Hepatocyte (in vitro differentiated cells): Measurements from ENCODE around the gene GCNT2. TPM values are rescaled to one million over a fixed set of nuclear protein-coding genes. Genes with fewer than 3 reads are reported as not detected.

Experiments
- DNase-seq: peaks from one replicate; pipeline ENCODE4 v3.0.0-alpha.2; 2016; ENCODE audit warnings: low spot score
- H2AFZ ChIP-seq: fragments of 200-600 bp; sonication (generic); 2 replicates; pipeline ENCODE4 v1.6.0; 2016; ENCODE audit warnings: antibody characterized with exemption, mild to moderate bottlenecking
- H3K27ac ChIP-seq: fragments of 200-600 bp; sonication (generic); 2 replicates; pipeline ENCODE4 v1.5.1; 2016; ENCODE audit warnings: mild to moderate bottlenecking
- H3K27me3 ChIP-seq: fragments of 200-600 bp; sonication (generic); 2 replicates; pipeline ENCODE4 v1.6.1; 2016
- H3K36me3 ChIP-seq: fragments of 200-600 bp; sonication (generic); replicated peaks from 2 replicates; pipeline ENCODE4 v1.5.1; 2016; ENCODE audit warnings: low read depth; ENCODE audit not compliant: insufficient read depth
- H3K4me1 ChIP-seq: fragments of 200-600 bp; sonication (generic); 2 replicates; pipeline ENCODE4 v1.5.1; 2016; ENCODE audit warnings: mild to moderate bottlenecking, moderate library complexity; ENCODE audit not compliant: insufficient read depth
- H3K4me2 ChIP-seq: fragments of 200-600 bp; sonication (generic); 2 replicates; pipeline ENCODE4 v1.6.0; 2016
- H3K4me3 ChIP-seq: fragments of 200-600 bp; sonication (generic); 2 replicates; pipeline ENCODE4 v1.5.1; 2016; ENCODE audit warnings: mild to moderate bottlenecking
- H3K79me2 ChIP-seq: fragments of 200-600 bp; sonication (generic); 2 replicates; pipeline ENCODE4 v1.6.0; 2017; ENCODE audit warnings: mild to moderate bottlenecking
- H3K9me2 ChIP-seq: fragments of 200-600 bp; sonication (generic); replicated peaks from 2 replicates; pipeline ENCODE4 v1.6.0; 2017; ENCODE audit warnings: mild to moderate bottlenecking; ENCODE audit not compliant: insufficient read depth
- H3K9me3 ChIP-seq: fragments of 200-600 bp; sonication (generic); 2 replicates; pipeline ENCODE4 v1.5.1; 2016; ENCODE audit warnings: low read depth, mild to moderate bottlenecking
- H4K20me1 ChIP-seq: fragments of 200-600 bp; sonication (generic); 2 replicates; pipeline ENCODE4 v1.6.0; 2016; ENCODE audit warnings: mild to moderate bottlenecking; ENCODE audit not compliant: insufficient read depth, poor library complexity, severe bottlenecking
- EZH2 ChIP-seq: fragments of 200-600 bp; sonication (generic); IDR thresholded peaks from 2 replicates; pipeline ENCODE4 v1.6.1; 2016; ENCODE audit warnings: antibody characterized with exemption, mild to moderate bottlenecking, borderline replicate concordance
- EZH2phosphoT487 ChIP-seq: fragments of 200-600 bp; sonication (generic); IDR thresholded peaks from one replicate; pipeline ENCODE4 v1.6.1; 2018; ENCODE audit warnings: antibody characterized with exemption, mild to moderate bottlenecking, low read depth, moderate library complexity; ENCODE audit not compliant: unreplicated experiment, severe bottlenecking
- WGBS: methylation state at CpG from one replicate; pipeline ENCODE4 v1.1.6; 2016; ENCODE audit warnings: low lambda C conversion rate; ENCODE audit errors: missing lambda C conversion rate; 5-methylcytosine and 5-hydroxymethylcytosine counted together
- polyA plus RNA-seq: library from polyadenylated mRNA; unstranded; fragments of >200 nt; fragmentation: Nextera tagmentation; extraction: Ambion mirVana; gene quantifications from 2 replicates; pipeline ENCODE4 v1.2.1, GENCODE V29; 2016
- total RNA-seq: library from RNA; depleted of rRNA; stranded (reverse); fragments of >200 nt; gene quantifications from 2 replicates; pipeline ENCODE4 v1.2.3, GENCODE V29; 2014
- TF ChIP-seq, protein P1 (sequence below): fragments of 200-600 bp; sonication (generic); IDR thresholded peaks from 2 replicates; pipeline ENCODE4 v1.5.1; 2016; ENCODE audit warnings: antibody characterized with exemption, mild to moderate bottlenecking; ENCODE audit not compliant: poor library complexity

GCNT2 gene
- total and polyA plus RNA-seq, 2 experiments from 2014 or later, result 16.3 to 36.4 TPM

DNA sequence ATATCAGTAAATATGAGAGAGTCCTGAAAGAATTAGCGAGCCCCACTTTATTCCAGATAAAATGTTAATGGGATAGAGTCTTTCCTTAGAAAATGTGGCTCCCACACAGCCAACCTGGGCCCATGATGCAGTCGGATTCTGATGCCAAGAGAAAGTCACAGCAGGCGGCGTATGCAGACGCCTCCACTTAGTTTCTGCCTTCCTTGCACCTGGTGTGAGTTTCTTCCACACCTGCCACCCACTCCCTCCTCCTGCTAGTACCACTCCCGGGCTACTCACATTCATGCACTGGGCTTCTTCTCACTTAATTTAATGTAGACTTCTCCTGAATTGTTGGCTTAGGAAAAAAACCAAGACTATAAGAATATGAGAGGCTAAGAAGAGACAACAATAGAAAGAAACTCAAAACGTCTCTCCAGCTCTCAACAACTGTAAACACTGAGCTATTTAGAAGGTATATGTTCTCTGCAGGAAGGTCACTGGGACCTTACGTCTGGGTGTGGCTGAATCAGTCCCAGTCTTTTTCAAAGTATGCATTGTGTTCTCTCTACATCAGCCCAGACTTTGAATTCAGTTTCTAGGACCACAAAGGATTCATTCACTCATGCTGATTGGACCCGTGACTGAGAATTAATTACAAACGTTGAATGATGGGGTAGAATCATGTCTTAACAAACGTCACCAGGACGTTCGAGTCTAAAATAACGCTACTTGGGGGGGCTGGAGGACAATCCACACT is 70.4 kb downstream of the GCNT2 start:
- H3K27ac ChIP-seq, result no peak overlapping the region
- no peaks in the 10 kb centered on the region for H3K9me2 ChIP-seq
- H2AFZ ChIP-seq, result no peak overlapping the region
- H3K36me3 ChIP-seq, result no peaks in the 10 kb centered on the region
- no peak for DNase-seq
- no peak overlapping the region for H3K4me2 ChIP-seq
- no peaks in the 10 kb centered on the region for H3K9me3 ChIP-seq
- H3K4me1 ChIP-seq, result peaks cover 7% of the 10 kb centered on the region
- TF ChIP-seq, protein P1, sequence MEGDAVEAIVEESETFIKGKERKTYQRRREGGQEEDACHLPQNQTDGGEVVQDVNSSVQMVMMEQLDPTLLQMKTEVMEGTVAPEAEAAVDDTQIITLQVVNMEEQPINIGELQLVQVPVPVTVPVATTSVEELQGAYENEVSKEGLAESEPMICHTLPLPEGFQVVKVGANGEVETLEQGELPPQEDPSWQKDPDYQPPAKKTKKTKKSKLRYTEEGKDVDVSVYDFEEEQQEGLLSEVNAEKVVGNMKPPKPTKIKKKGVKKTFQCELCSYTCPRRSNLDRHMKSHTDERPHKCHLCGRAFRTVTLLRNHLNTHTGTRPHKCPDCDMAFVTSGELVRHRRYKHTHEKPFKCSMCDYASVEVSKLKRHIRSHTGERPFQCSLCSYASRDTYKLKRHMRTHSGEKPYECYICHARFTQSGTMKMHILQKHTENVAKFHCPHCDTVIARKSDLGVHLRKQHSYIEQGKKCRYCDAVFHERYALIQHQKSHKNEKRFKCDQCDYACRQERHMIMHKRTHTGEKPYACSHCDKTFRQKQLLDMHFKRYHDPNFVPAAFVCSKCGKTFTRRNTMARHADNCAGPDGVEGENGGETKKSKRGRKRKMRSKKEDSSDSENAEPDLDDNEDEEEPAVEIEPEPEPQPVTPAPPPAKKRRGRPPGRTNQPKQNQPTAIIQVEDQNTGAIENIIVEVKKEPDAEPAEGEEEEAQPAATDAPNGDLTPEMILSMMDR, result no peak
- TF ChIP-seq EZH2phosphoT487 (no peak), EZH2 (no peak)
- WGBS, result 81% methylated on average over 14 of the region's 14 CpGs
- no peak overlapping the region for H3K4me3 ChIP-seq
- no peaks in the 10 kb centered on the region for H4K20me1 ChIP-seq
- H3K79me2 ChIP-seq, result peaks cover 84% of the 10 kb centered on the region
- no peaks in the 10 kb centered on the region for H3K27me3 ChIP-seq

DNA sequence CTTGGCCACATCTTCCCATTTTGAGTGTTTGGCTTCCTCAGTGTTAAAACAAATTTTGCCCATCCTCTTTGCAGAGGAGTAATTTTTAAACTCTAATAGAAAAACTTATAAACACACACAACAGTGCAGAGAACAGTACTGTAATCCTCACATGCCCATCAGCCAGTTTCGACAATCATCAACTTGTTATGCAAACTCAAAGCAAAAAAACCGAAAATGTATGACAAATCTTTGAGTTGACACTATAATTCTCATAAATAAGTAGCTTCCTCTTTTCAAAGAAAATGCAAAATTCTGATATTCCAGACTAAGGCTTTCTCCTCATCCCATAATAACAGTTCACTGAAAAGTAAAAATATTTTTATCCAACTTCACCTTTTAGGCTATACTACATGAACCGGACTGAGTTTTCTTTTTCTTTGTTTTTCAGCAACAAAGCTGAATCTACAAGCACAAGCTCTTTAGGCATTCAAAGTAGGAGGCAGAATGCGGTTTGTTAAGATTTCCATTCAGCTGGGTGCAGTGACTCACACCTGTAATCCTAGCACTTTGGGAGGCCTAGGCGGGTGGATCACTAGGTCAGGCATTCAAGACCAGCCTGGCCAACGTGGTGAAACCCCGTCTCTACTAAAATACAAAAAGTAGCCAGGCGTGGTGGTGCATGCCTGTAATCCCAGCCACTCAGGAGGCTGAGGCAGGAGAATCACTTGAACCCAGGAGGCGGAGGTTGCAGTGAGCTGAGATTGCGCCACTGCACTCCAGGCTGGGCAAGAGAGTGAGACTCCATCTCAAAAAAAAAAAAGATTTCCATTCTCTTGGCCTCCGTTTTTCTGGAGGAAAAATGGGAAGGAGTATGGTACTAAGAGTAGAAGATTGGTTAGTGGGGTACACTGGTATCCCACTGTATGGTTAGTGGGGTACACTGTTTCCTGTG is 74.8 kb downstream of the GCNT2 start:
- Histone ChIP-seq H3K9me2 (no peaks in the 10 kb centered on the region), H3K27ac (no peak overlapping the region), H3K79me2 (peaks cover 81% of the 10 kb centered on the region), H4K20me1 (no peaks in the 10 kb centered on the region), H2AFZ (no peak overlapping the region), H3K27me3 (no peaks in the 10 kb centered on the region), H3K9me3 (no peaks in the 10 kb centered on the region), H3K4me3 (no peak overlapping the region), H3K4me2 (no peak overlapping the region), H3K36me3 (no peaks in the 10 kb centered on the region), H3K4me1 (no peaks in the 10 kb centered on the region)
- no peak for DNase-seq
- WGBS, result 81% methylated on average over 11 of the region's 11 CpGs
- TF ChIP-seq, protein P1, result no peak
- TF ChIP-seq EZH2 (no peak), EZH2phosphoT487 (no peak)

DNA sequence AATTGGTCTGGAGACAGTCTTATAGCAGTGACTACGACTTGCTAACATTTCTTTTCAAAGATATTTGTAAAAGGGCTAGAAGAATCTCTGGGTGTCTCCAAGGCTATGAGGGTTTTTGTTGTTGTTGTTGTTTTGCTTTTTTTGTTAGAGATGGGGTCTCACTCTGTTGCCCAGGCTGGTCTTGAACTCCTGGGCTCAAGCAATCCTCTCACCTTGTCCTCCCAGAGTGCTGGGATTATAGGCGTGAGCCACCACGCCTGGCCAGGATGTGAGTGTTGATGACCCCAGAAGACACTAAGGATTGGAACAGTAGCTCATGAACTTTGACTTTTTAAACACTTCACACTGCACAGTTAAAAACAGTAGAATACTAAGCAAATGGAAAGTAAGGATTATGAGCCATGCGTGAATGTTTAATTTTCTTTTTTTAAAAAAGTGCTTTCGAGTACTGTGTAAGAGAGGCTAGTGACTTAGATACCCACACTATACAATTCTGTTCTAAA is 76.4 kb downstream of the GCNT2 start:
- no peak overlapping the region for H3K4me2 ChIP-seq
- no peaks in the 10 kb centered on the region for H3K9me2 ChIP-seq
- H3K79me2 ChIP-seq, result peaks cover 77% of the 10 kb centered on the region
- H3K36me3 ChIP-seq, result no peaks in the 10 kb centered on the region
- no peaks in the 10 kb centered on the region for H3K9me3 ChIP-seq
- no peak overlapping the region for H2AFZ ChIP-seq
- H4K20me1 ChIP-seq, result no peaks in the 10 kb centered on the region
- WGBS, result 91% methylated on average over 5 of the region's 5 CpGs
- DNase-seq, result no peak
- no peak overlapping the region for H3K4me3 ChIP-seq
- no peaks in the 10 kb centered on the region for H3K27me3 ChIP-seq
- TF ChIP-seq, protein P1, result no peak
- TF ChIP-seq EZH2, result no peak
- TF ChIP-seq EZH2phosphoT487, result no peak
- H3K4me1 ChIP-seq, result no peaks in the 10 kb centered on the region
- no peak overlapping the region for H3K27ac ChIP-seq
